ENCODE data around the gene LTB4R2. TPM values are rescaled to one million over a fixed set of nuclear protein-coding genes. Genes with fewer than 3 reads are reported as not detected.

Gene LTB4R2
- total and polyA plus RNA-seq, 2 of the 8 experiments (the other 6 are each of a cell fraction or from before 2014, with no cell fraction given) = 5.3 to 6.7 TPM

DNA sequence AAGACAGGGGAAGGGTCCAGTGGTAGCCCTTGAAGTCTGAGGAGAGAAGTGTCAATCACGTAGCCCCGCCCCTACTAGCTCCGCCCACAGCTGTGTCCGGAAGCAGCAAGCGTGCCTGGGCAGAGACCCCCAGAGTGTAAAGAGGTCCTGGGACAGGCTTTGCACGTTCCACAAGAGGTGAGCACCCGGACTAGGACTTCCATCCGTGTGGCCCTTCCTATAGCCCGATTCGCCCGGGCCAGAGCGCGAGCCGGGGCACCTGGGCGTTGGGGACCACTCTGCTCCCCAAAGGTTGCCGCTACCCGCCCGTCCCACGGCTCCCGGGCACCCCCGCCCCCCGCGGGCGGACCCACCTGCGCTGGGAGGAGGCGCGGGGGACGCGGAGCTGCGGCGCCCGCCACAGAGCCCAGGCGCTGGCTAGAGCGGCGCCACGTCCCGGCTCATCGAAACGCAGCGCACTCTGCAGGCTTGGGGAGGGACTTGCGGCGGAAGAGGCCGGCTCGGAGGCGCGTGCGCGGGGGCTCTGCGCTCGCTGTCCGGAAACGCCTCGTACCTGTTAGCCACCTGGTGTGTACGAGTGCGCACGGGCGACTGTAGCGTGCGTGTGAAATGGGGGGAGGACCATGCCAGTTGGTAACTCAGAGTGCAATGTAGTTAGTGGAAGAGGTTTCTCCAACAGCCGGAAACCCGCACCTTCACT is 38.7 kb upstream of the LTB4R2 start, which contains the start of gene RABGGTA (continued):
- TF ChIP-seq, protein P1, sequence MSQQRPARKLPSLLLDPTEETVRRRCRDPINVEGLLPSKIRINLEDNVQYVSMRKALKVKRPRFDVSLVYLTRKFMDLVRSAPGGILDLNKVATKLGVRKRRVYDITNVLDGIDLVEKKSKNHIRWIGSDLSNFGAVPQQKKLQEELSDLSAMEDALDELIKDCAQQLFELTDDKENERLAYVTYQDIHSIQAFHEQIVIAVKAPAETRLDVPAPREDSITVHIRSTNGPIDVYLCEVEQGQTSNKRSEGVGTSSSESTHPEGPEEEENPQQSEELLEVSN (IDR thresholded peaks at IDR 0.05) = peak; percentile 80; the same call in 1 of the 2 replicates
- TF ChIP-seq CBX5 (IDR thresholded peaks at IDR 0.05; ENCODE audit: low read depth, low read length) = no peak
- TF ChIP-seq NANOG (IDR thresholded peaks at IDR 0.05; ENCODE audit: insufficient read depth, low read depth, low read length, poor library complexity, severe bottlenecking) = no peak
- TF ChIP-seq BCL11A (IDR thresholded peaks at IDR 0.05; ENCODE audit: low read depth in 2 of 2, low read length in 2 of 2) = no peak
- TF ChIP-seq SIX5 (IDR thresholded peaks at IDR 0.05; ENCODE audit: low read depth, low read length) = no peak
- peak in 1 of 2 experiments; percentile 25; a peak in 2 of 4 replicates for TF ChIP-seq RAD21 (IDR thresholded peaks at IDR 0.05 in 1 of 2, conservative IDR thresholded peaks at IDR 0.05 in 1 of 2; ENCODE audit: low read depth in 2 of 2, low read length in 2 of 2)
- peak; percentile 63 to 88; a peak in 3 of 4 replicates for TF ChIP-seq HDAC2 (IDR thresholded peaks at IDR 0.05; ENCODE audit: borderline replicate concordance in 1 of 2, low read depth in 2 of 2, low read length in 2 of 2)
- TF ChIP-seq CREB1 (IDR thresholded peaks at IDR 0.05) = peak; percentile 78
- peak; percentile 14 to 76; a peak in 2 of 3 replicates for TF ChIP-seq EP300 (IDR thresholded peaks at IDR 0.05; ENCODE audit: borderline replicate concordance in 1 of 2, low read depth in 2 of 2, low read length in 2 of 2)
- TF ChIP-seq NRF1 (IDR thresholded peaks at IDR 0.05; ENCODE audit: low read depth, low read length) = peak; percentile 71
- peak; percentile 93 for TF ChIP-seq ASH2L (IDR thresholded peaks at IDR 0.05; ENCODE audit: low read length)
- TF ChIP-seq, protein P2, sequence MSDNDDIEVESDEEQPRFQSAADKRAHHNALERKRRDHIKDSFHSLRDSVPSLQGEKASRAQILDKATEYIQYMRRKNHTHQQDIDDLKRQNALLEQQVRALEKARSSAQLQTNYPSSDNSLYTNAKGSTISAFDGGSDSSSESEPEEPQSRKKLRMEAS (IDR thresholded peaks at IDR 0.05) = peak; percentile 94
- TF ChIP-seq, protein P3, sequence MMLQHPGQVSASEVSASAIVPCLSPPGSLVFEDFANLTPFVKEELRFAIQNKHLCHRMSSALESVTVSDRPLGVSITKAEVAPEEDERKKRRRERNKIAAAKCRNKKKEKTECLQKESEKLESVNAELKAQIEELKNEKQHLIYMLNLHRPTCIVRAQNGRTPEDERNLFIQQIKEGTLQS (IDR thresholded peaks at IDR 0.05; ENCODE audit: insufficient read depth, low read depth, low read length) = no peak
- TF ChIP-seq SP1 (IDR thresholded peaks at IDR 0.05; ENCODE audit: low read depth, low read length) = no peak
- no peak for TF ChIP-seq CHD1 (IDR thresholded peaks at IDR 0.05; ENCODE audit: low read depth, low read length)
- TF ChIP-seq SUZ12 (IDR thresholded peaks at IDR 0.05; ENCODE audit: low read length) = no peak
- TF ChIP-seq KDM1A (IDR thresholded peaks at IDR 0.05; ENCODE audit: borderline replicate concordance, low read length) = peak; percentile 45; the same call in 1 of the 2 replicates
- no peak for TF ChIP-seq CEBPB (IDR thresholded peaks at IDR 0.05; ENCODE audit: low read depth, low read length)
- TF ChIP-seq, protein P4, sequence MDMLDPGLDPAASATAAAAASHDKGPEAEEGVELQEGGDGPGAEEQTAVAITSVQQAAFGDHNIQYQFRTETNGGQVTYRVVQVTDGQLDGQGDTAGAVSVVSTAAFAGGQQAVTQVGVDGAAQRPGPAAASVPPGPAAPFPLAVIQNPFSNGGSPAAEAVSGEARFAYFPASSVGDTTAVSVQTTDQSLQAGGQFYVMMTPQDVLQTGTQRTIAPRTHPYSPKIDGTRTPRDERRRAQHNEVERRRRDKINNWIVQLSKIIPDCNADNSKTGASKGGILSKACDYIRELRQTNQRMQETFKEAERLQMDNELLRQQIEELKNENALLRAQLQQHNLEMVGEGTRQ (IDR thresholded peaks at IDR 0.05; ENCODE audit: low read length) = 0 out of 2 replicates have a peak, but pooled peaks have one; percentile 10
- TF ChIP-seq TAF7 (optimal IDR thresholded peaks at IDR 0.05; ENCODE audit: borderline replicate concordance, low read depth, low read length) = peak; percentile 86
- peak; percentile 92 for TF ChIP-seq SP2 (IDR thresholded peaks at IDR 0.05; ENCODE audit: low read length)
